Naive thymus-derived CD4-positive, alpha-beta T cell (primary cell): ENCODE results near the gene IPCEF1. TPM values are rescaled to one million over a fixed set of nuclear protein-coding genes. Genes with fewer than 3 reads are reported as not detected.

Experiments
- ATAC-seq: fragments of 150-1000 bp; cut with Tn5 transposase; 2 replicates; pipeline ENCODE4 v1.10.0; 2021; ENCODE audit warnings: mild to moderate bottlenecking, moderate library complexity
- CTCF ChIA-PET: fragments of 350-600 bp; sonication (Branson Sonifier 250); formaldehyde crosslinking; loops from one replicate; lab custom pipeline; 2021; ENCODE audit warnings: antibody characterized with exemption; lab: Charles Lee
- POLR2A ChIA-PET: fragments of 350-600 bp; sonication (Branson Sonifier 250); formaldehyde crosslinking; loops from one replicate; lab custom pipeline; 2021; ENCODE audit warnings: antibody characterized with exemption, inconsistent platforms; lab: Charles Lee
- DNase-seq, 9 donors: peaks; one replicate each; pipeline versions ENCODE4 v3.0.0 to v3.0.0-alpha.2; 2020 to 2022; ENCODE audit warnings: mixed read lengths in 1 of 9
- H3K27ac ChIP-seq: one replicate; pipeline ENCODE4 v1.7.0; 2013; ENCODE audit warnings: mild to moderate bottlenecking, low read depth, low read length, moderate library complexity
- H3K27me3 ChIP-seq, 2 donors: one replicate each; pipeline ENCODE4 v1.7.0; 2013; ENCODE audit warnings: low read length in 2 of 2, mild to moderate bottlenecking in 2 of 2, moderate library complexity in 2 of 2; ENCODE audit not compliant: control insufficient read depth in 2 of 2, insufficient read depth in 2 of 2
- H3K36me3 ChIP-seq, 3 experiments: 1 replicate in 2 of 3; 2 replicates in 1 of 3; pipeline ENCODE4 v1.7.0; 2013; ENCODE audit warnings: low read length in 3 of 3, mild to moderate bottlenecking in 3 of 3, moderate library complexity in 1 of 3; ENCODE audit not compliant: insufficient read depth in 3 of 3, control insufficient read depth in 2 of 3
- H3K4me1 ChIP-seq, 2 donors: one replicate each; pipeline ENCODE4 v1.7.0; 2013; ENCODE audit warnings: low read length in 2 of 2, mild to moderate bottlenecking in 2 of 2, moderate library complexity in 1 of 2; ENCODE audit not compliant: control insufficient read depth in 2 of 2, insufficient read depth in 2 of 2
- H3K4me3 ChIP-seq: 2 replicates; pipeline ENCODE4 v1.7.0; 2013; ENCODE audit warnings: mild to moderate bottlenecking, low read length
- H3K9me3 ChIP-seq, 3 experiments: 1 replicate in 2 of 3; 2 replicates in 1 of 3; pipeline ENCODE4 v1.7.0; 2013; ENCODE audit warnings: low read length in 3 of 3; ENCODE audit not compliant: control insufficient read depth in 2 of 3
- H3K27ac Mint-ChIP-seq, 9 donors: one replicate each; pipeline ENCODE4 v1.8.0; 2020 to 2022; ENCODE audit warnings: mixed read lengths in 9 of 9, mild to moderate bottlenecking in 8 of 9, moderate library complexity in 5 of 9, inconsistent platforms in 2 of 9
- H3K27me3 Mint-ChIP-seq, 5 donors: one replicate each; pipeline ENCODE4 v1.8.0; 2021 to 2022; ENCODE audit warnings: mixed read lengths in 5 of 5, mild to moderate bottlenecking in 1 of 5
- H3K36me3 Mint-ChIP-seq, 5 donors: one replicate each; pipeline ENCODE4 v1.8.0; 2020 to 2022; ENCODE audit warnings: mixed read lengths in 5 of 5, mild to moderate bottlenecking in 3 of 5, inconsistent platforms in 1 of 5
- H3K4me1 Mint-ChIP-seq, 7 donors: one replicate each; pipeline ENCODE4 v1.8.0; 2020 to 2022; ENCODE audit warnings: mixed read lengths in 7 of 7, mild to moderate bottlenecking in 3 of 7, inconsistent platforms in 1 of 7
- H3K4me3 Mint-ChIP-seq, 10 donors: one replicate each; pipeline ENCODE4 v1.8.0; 2020 to 2022; ENCODE audit warnings: mild to moderate bottlenecking in 10 of 10, mixed read lengths in 10 of 10, moderate library complexity in 6 of 10, inconsistent platforms in 2 of 10
- H3K9me3 Mint-ChIP-seq, 11 donors: one replicate each; pipeline ENCODE4 v1.8.0; 2020 to 2022; ENCODE audit warnings: mixed read lengths in 11 of 11, mild to moderate bottlenecking in 4 of 11, inconsistent platforms in 1 of 11, moderate library complexity in 1 of 11
- intact Hi-C, 2 donors: fragments of 100-400 bp; cut with micrococcal nuclease; formaldehyde crosslinking; loops; one replicate each; pipeline ENCODE4 v1.15.1; 2023
- polyA plus RNA-seq, 2 donors: library from polyadenylated mRNA; unstranded; fragments of 300-500 nt; fragmentation: Illumina TruSeq; gene quantifications; one replicate each; pipeline ENCODE4 v1.2.3, GENCODE V29; 2021
- total RNA-seq, 6 experiments: library from RNA in 5 of 6; stranded (reverse) in 5 of 6; gene quantifications; 1 replicate in 5 of 6; 2 replicates in 1 of 6; pipeline ENCODE4 v1.2.3 and lab custom pipeline; 2021 to 2026

The IPCEF1 gene
- total and polyA plus RNA-seq, 7 experiments from 2014 or later = 12.0 to 122 (median 99.7) TPM

DNA sequence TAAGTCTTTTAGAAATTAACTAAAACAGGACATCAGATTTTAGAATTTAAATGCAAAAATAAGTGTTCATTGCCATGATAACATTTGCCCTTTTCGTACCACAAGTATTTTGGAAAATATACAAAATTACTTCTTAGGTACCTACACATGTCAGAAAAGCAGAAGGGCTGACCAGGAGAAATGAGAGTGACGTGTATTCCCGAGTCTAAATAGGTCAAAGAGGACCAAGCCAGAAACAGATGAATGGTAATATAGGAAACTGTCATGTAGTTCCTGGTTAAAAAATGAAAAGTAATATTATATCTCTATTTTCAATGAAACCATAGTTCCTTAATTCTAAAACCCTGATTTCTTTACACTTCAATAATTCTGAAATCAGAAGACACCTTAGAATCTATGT lies 126.2 kb downstream of the IPCEF1 start:
- peaks cover 56 to 90% (median 85%) of the 10 kb centered on the region in 7 donors for H3K4me1 Mint-ChIP-seq
- H3K27me3 Mint-ChIP-seq = no peaks in the 10 kb centered on the region
- H3K27me3 ChIP-seq = no peaks in the 10 kb centered on the region
- peak overlapping the region in 7 of 10 donors; percentile 75 to 89 (median 78) for H3K4me3 Mint-ChIP-seq
- DNase-seq = no peak
- peaks cover 34 to 59% of the 10 kb centered on the region in 2 donors for H3K4me1 ChIP-seq
- H3K9me3 ChIP-seq = no peaks in the 10 kb centered on the region
- peaks cover 10 to 39% (median 18%) of the 10 kb centered on the region in 5 donors for H3K36me3 Mint-ChIP-seq
- peak overlapping the region in 6 of 9 donors; percentile 82 to 94 (median 86) for H3K27ac Mint-ChIP-seq
- no peaks in the 10 kb centered on the region for H3K36me3 ChIP-seq
- peaks cover 0 to 3% (median 0%) of the 10 kb centered on the region in 11 donors for H3K9me3 Mint-ChIP-seq
- CTCF ChIA-PET = no interaction called here
- peak overlapping the region; percentile 41 for H3K27ac ChIP-seq
- H3K4me3 ChIP-seq = peak overlapping the region; percentile 30
- intact Hi-C loops = loop anchor here in 1 of 2 donors (1.0 kb wide), 2 partner anchors 17 to 74 kb away; no protein-coding TSS in a partner anchor
- no peak for ATAC-seq
- POLR2A ChIA-PET = interaction anchor here (0.7 to 0.9 kb wide), 2 partner anchors 10 to 11 kb away, joined by 3 read pairs; no protein-coding TSS in a partner anchor

DNA sequence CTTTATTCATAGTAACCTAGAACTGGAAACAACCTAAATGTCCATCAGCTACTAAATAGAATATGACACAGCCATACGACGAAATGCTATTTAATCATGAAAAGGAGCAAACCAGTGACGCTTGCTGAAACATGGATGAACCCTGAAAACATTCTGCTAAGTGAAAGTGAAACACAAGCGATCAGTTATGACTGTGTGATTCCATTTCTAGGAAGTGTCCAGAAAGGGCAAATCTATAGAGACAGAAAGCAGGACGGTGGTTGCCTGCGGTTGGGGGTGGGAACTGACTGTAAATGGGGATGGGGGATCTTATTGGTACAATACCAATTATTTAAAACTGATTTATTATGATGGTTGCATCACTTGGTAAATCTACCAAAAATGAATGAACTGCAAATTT lies 126.8 kb downstream of the IPCEF1 start:
- peaks cover 0 to 3% (median 0%) of the 10 kb centered on the region in 11 donors for H3K9me3 Mint-ChIP-seq
- Histone ChIP-seq H3K36me3 (no peaks in the 10 kb centered on the region), H3K4me1 (peaks cover 32 to 63% of the 10 kb centered on the region in 2 donors), H3K27me3 (no peaks in the 10 kb centered on the region), H3K27ac (peak overlapping the region; percentile 41), H3K9me3 (no peaks in the 10 kb centered on the region), H3K4me3 (peak overlapping the region; percentile 30)
- POLR2A ChIA-PET = no interaction called here
- H3K27me3 Mint-ChIP-seq = no peaks in the 10 kb centered on the region
- H3K4me3 Mint-ChIP-seq = peak overlapping the region; percentile 75 to 89 (median 78)
- peaks cover 10 to 39% (median 18%) of the 10 kb centered on the region in 5 donors for H3K36me3 Mint-ChIP-seq
- intact Hi-C loops = loop anchor here in 1 of 2 donors (1.0 kb wide), 2 partner anchors 18 to 73 kb away; no protein-coding TSS in a partner anchor
- peaks cover 55 to 91% (median 87%) of the 10 kb centered on the region in 7 donors for H3K4me1 Mint-ChIP-seq
- ATAC-seq = peak; percentile 64
- CTCF ChIA-PET = interaction anchor here (1.5 kb wide), 1 partner anchor 10 kb away, joined by 3 read pairs; no protein-coding TSS in a partner anchor
- DNase-seq = peak in 2 of 9 donors; percentile 41 to 56
- peak overlapping the region; percentile 66 to 94 (median 86) for H3K27ac Mint-ChIP-seq

DNA sequence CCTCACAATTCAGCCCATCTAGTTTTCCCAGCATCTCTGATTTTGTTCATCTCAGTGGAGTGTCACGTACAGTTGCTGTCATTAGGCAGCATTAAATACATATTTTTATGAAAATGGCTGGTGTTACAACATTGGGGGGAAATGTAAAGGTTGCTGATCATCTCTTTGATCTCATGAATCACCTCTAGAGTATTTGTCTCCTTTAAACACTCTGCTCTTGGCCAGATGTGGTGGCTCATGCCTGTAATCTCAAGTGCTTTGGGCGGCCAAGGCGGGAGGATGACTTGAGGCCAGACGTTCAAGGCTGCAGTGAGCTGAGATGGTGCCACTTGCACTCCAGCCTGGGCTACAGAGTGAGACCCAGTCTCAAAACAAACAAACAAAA lies 128.1 kb downstream of the IPCEF1 start:
- Histone ChIP-seq H3K4me3 (no peak overlapping the region), H3K27ac (no peak overlapping the region), H3K27me3 (no peaks in the 10 kb centered on the region), H3K36me3 (no peaks in the 10 kb centered on the region), H3K4me1 (peaks cover 26 to 64% of the 10 kb centered on the region in 2 donors), H3K9me3 (no peaks in the 10 kb centered on the region)
- Mint-ChIP-seq H3K27me3 (no peaks in the 10 kb centered on the region), H3K9me3 (peaks cover 0 to 3% (median 0%) of the 10 kb centered on the region in 11 donors), H3K36me3 (peaks cover 10 to 41% (median 18%) of the 10 kb centered on the region in 5 donors), H3K27ac (peak overlapping the region in 8 of 9 donors; percentile 20 to 94 (median 76)), H3K4me1 (peaks cover 47 to 91% (median 85%) of the 10 kb centered on the region in 7 donors), H3K4me3 (peak overlapping the region in 6 of 10 donors; percentile 7 to 86 (median 38))
- DNase-seq (no peak), ATAC-seq (no peak)
- ChIA-PET POLR2A (interaction anchor here (0.9 to 1.2 kb wide), 2 partner anchors 8 to 10 kb away, joined by 4 to 6 read pairs; no protein-coding TSS in a partner anchor), CTCF (interaction anchor here (0.6 to 1.5 kb wide), 3 partner anchors 9 to 71 kb away, joined by 3 read pairs; no protein-coding TSS in a partner anchor)
- intact Hi-C loops = no loop called here

DNA sequence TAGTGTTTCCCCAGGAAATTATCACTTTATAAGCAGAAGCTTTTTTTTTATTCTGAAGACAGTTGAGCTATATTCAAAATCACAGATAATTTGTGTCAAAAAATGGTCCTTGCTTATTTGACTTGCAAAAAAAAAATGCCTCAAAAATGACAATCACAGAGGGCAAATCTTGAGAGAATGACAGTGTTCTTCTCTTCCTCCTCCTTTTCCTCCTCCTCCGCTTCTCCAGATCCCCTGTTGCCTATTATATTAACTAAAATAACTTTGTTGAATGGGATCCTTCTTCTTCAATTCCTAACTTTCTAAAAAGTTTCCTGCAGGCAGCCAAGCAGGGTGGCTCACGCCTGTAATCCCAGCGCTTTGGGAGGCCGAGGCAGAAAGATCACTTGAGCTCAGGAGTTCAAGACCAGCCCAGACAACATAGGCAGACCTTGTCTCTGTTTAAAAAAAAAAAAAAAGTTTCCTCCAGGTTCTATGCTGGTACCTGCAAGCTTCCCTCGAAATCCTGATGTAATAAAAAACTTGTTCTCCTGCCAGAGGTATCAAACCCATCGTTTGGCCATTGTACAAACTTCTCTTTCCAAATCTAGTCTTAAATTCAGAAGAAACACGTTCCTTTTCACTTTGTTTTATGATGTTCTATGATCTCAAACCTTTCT lies 128.6 kb downstream of the IPCEF1 start:
- H3K4me1 Mint-ChIP-seq = peaks cover 45 to 91% (median 85%) of the 10 kb centered on the region in 7 donors
- peak overlapping the region; percentile 17 for H3K27ac ChIP-seq
- H3K4me3 ChIP-seq = no peak overlapping the region
- H3K4me1 ChIP-seq = peaks cover 25 to 66% of the 10 kb centered on the region in 2 donors
- H3K36me3 Mint-ChIP-seq = peaks cover 10 to 41% (median 20%) of the 10 kb centered on the region in 5 donors
- H3K4me3 Mint-ChIP-seq = peak overlapping the region in 6 of 10 donors; percentile 3 to 86 (median 38)
- CTCF ChIA-PET = interaction anchor here (0.6 kb wide), 2 partner anchors 12 to 70 kb away, joined by 3 read pairs; no protein-coding TSS in a partner anchor
- DNase-seq (no peak), ATAC-seq (no peak)
- no peaks in the 10 kb centered on the region for H3K9me3 ChIP-seq
- H3K27me3 ChIP-seq = no peaks in the 10 kb centered on the region
- peak overlapping the region in 8 of 9 donors; percentile 20 to 94 (median 76) for H3K27ac Mint-ChIP-seq
- POLR2A ChIA-PET = interaction anchor here (0.8 to 1.2 kb wide), 4 partner anchors 9 to 23 kb away, joined by 3 to 6 read pairs (median 4); no protein-coding TSS in a partner anchor
- H3K36me3 ChIP-seq = peaks cover 0 to 3% (median 0%) of the 10 kb centered on the region in 3 experiments
- intact Hi-C loops = loop anchor here in 1 of 2 donors (1.0 kb wide), 1 partner anchor 9 kb away; no protein-coding TSS in a partner anchor
- no peaks in the 10 kb centered on the region for H3K27me3 Mint-ChIP-seq
- H3K9me3 Mint-ChIP-seq = peaks cover 0 to 3% (median 0%) of the 10 kb centered on the region in 11 donors

DNA sequence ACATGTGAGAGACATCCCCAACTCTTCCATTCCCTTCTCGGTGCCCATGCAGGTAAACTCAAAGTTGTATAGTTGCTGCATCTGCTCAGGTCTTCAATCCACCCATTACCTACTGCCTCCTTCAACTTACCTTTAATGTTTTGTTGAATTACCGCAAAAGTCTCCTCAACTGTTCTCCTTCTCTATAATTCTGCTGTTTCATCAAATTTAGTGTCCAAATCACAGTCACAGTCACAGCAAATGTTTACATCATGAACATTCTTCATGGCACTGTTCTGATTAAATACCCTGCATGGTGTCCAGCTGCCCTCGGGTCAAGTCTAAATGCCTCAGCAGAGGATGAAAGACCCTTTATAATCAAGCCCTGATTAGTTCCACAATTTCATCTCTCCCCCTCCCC lies 130.1 kb downstream of the IPCEF1 start:
- peak overlapping the region in 5 of 10 donors; percentile 4 to 45 (median 19) for H3K4me3 Mint-ChIP-seq
- POLR2A ChIA-PET = interaction anchor here (1.1 kb wide), 1 partner anchor 21 kb away, joined by 3 read pairs; no protein-coding TSS in a partner anchor
- peaks cover 16 to 62% of the 10 kb centered on the region in 2 donors for H3K4me1 ChIP-seq

DNA sequence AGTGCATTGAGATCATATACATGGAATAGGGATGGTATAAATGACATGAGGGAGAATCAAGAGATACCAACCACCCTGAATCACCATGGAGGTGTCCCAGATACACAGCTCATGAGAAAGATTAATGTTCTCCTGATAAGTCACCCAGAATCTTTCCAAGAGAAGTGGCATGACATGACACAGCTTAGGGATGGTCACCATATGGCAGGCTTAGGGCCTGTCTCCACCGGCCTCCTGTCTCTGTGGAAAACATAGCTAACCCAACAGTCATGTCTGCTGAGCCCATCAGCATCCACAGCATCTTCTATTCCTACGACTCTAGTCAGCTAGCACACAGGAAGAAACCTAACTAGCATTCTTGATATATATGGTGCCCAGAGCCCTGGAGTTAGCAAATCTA lies 133.3 kb downstream of the IPCEF1 start:
- H3K9me3 Mint-ChIP-seq = peaks cover 0 to 3% (median 0%) of the 10 kb centered on the region in 11 donors
- H3K36me3 ChIP-seq = peaks cover 0 to 19% (median 4%) of the 10 kb centered on the region in 3 experiments
- peak overlapping the region in 5 of 10 donors; percentile 11 to 63 (median 45) for H3K4me3 Mint-ChIP-seq
- H3K9me3 ChIP-seq = no peaks in the 10 kb centered on the region
- H3K27me3 ChIP-seq = no peaks in the 10 kb centered on the region
- H3K36me3 Mint-ChIP-seq = peaks cover 10 to 49% (median 32%) of the 10 kb centered on the region in 5 donors
- peaks cover 22 to 91% (median 87%) of the 10 kb centered on the region in 7 donors for H3K4me1 Mint-ChIP-seq
- no peak for DNase-seq
- no peaks in the 10 kb centered on the region for H3K27me3 Mint-ChIP-seq
- ATAC-seq = no peak
- H3K27ac Mint-ChIP-seq = peak overlapping the region in 8 of 9 donors; percentile 40 to 89 (median 74)
- peak overlapping the region; percentile 30 for H3K27ac ChIP-seq
- H3K4me3 ChIP-seq = no peak overlapping the region
- peaks cover 6 to 63% of the 10 kb centered on the region in 2 donors for H3K4me1 ChIP-seq
- intact Hi-C loops = no loop called here
- POLR2A ChIA-PET = interaction anchor here (0.5 to 3.5 kb wide), 10 partner anchors 8 to 68 kb away, joined by 3 to 17 read pairs (median 4); no protein-coding TSS in a partner anchor
- CTCF ChIA-PET = interaction anchor here (0.7 to 1.4 kb wide), 3 partner anchors 24 to 66 kb away, joined by 3 to 5 read pairs (median 4); no protein-coding TSS in a partner anchor

More for the DNA sequence above, 130.1 kb downstream of the IPCEF1 start:
- H3K27me3 ChIP-seq = no peaks in the 10 kb centered on the region
- DNase-seq = no peak
- Mint-ChIP-seq H3K4me1 (peaks cover 36 to 92% (median 88%) of the 10 kb centered on the region in 7 donors), H3K9me3 (peaks cover 0 to 3% (median 0%) of the 10 kb centered on the region in 11 donors), H3K36me3 (peaks cover 10 to 52% (median 25%) of the 10 kb centered on the region in 5 donors), H3K27ac (peak overlapping the region; percentile 6 to 79 (median 68)), H3K27me3 (no peaks in the 10 kb centered on the region)
- no peak overlapping the region for H3K27ac ChIP-seq
- H3K9me3 ChIP-seq = no peaks in the 10 kb centered on the region
- H3K36me3 ChIP-seq = peaks cover 0 to 12% (median 4%) of the 10 kb centered on the region in 3 experiments
- H3K4me3 ChIP-seq = no peak overlapping the region
- ATAC-seq = no peak
- CTCF ChIA-PET = no interaction called here
- intact Hi-C loops = no loop called here
